Urinary bladder (tissue), 4 donors: ENCODE data around the gene LRRC74B. TPM values are rescaled to one million over a fixed set of nuclear protein-coding genes. Genes with fewer than 3 reads are reported as not detected.

Experiments
- DNase-seq: peaks from one replicate; pipeline ENCODE4 v3.0.0-alpha.2; 2015; ENCODE audit errors: extremely low spot score
- H3K27ac ChIP-seq: one replicate; pipeline ENCODE4 v1.5.1; 2013; ENCODE audit warnings: low read depth, mild to moderate bottlenecking, moderate library complexity
- H3K36me3 ChIP-seq: one replicate; pipeline ENCODE4 v1.6.1; 2013; ENCODE audit warnings: mild to moderate bottlenecking, moderate library complexity; ENCODE audit not compliant: insufficient read depth
- H3K4me1 ChIP-seq: one replicate; pipeline ENCODE4 v1.6.1; 2013; ENCODE audit warnings: mild to moderate bottlenecking, moderate library complexity; ENCODE audit not compliant: insufficient read depth
- H3K4me3 ChIP-seq: one replicate; pipeline ENCODE4 v1.5.1; 2013; ENCODE audit warnings: low read depth, low read length
- WGBS: extraction: QIAGEN DNeasy Blood & Tissue Kit; methylation state at CpG from one replicate; pipeline ENCODE4 v1.1.7; 2013; 5-methylcytosine and 5-hydroxymethylcytosine counted together
- polyA plus RNA-seq: library from polyadenylated mRNA; stranded (reverse); fragments of 200-250 nt; gene quantifications from one replicate; pipeline ENCODE4 v1.2.3, GENCODE V29; 2013
- total RNA-seq: library from RNA; depleted of rRNA; stranded (reverse); fragments of >200 nt; gene quantifications from one replicate; pipeline ENCODE4 v1.2.3, GENCODE V29; 2014
- donor health status: healthy with polysubstance abuse.
- donor health status: healthy.

Gene LRRC74B
- total and polyA plus RNA-seq, 2 donors: not detected

GRCh38 chr22:21009638-21010425 lies 35.9 kb upstream of the LRRC74B start:
- Histone ChIP-seq H3K4me3 (no peak overlapping the region), H3K4me1 (no peaks in the 10 kb centered on the region), H3K27ac (no peak overlapping the region), H3K36me3 (no peaks in the 10 kb centered on the region)
- no peak for DNase-seq
- 51% methylated on average over 10 of the region's 10 CpGs for WGBS

GRCh38 chr22:21010426-21011113 lies 35.2 kb upstream of the LRRC74B start:
- Histone ChIP-seq H3K36me3 (no peaks in the 10 kb centered on the region), H3K4me3 (no peak overlapping the region), H3K4me1 (no peaks in the 10 kb centered on the region), H3K27ac (no peak overlapping the region)
- no peak for DNase-seq
- WGBS: 88% methylated on average over 3 of the region's 3 CpGs

GRCh38 chr22:21012446-21013407 lies 33.0 kb upstream of the LRRC74B start:
- H3K36me3 ChIP-seq: no peaks in the 10 kb centered on the region
- no peaks in the 10 kb centered on the region for H3K4me1 ChIP-seq
- no peak for DNase-seq
- WGBS: 82% methylated on average over 14 of the region's 14 CpGs
- H3K4me3 ChIP-seq: no peak overlapping the region
- no peak overlapping the region for H3K27ac ChIP-seq

- 10% methylated on average over 24 of the region's 24 CpGs for WGBS
- Histone ChIP-seq H3K27ac (no peak overlapping the region), H3K4me1 (no peaks in the 10 kb centered on the region), H3K36me3 (no peaks in the 10 kb centered on the region), H3K4me3 (peak overlapping the region; percentile 6)
- DNase-seq: no peak
Observed at GRCh38 chr22:21013657-21014201, 32.0 kb upstream of the LRRC74B start.

GRCh38 chr22:21014202-21014725 lies 31.5 kb upstream of the LRRC74B start:
- no peak overlapping the region for H3K27ac ChIP-seq
- peak; percentile 72 for DNase-seq
- 1% methylated on average over 40 of the region's 40 CpGs for whole genome bisulfite sequencing
- H3K36me3 ChIP-seq: no peaks in the 10 kb centered on the region
- H3K4me3 ChIP-seq: peak overlapping the region; percentile 6
- no peaks in the 10 kb centered on the region for H3K4me1 ChIP-seq

GRCh38 chr22:21014726-21015465 lies 30.9 kb upstream of the LRRC74B start, which contains the start of gene P2RX6:
P2RX6 (plus strand) TSS chr22:21015165; CDS start chr22:21015175, 10 bp downstream.
- peak within 1 kb of the TSS; percentile 6 for H3K4me3 ChIP-seq
- H3K27ac ChIP-seq: no peak within 1 kb of the TSS
- no peaks in the 10 kb centered on the region for H3K36me3 ChIP-seq
- no peaks in the 10 kb centered on the region for H3K4me1 ChIP-seq
- no peak for DNase-seq
- 20% methylated on average over 12 of the region's 12 CpGs for WGBS

GRCh38 chr22:21015466-21016006 lies 30.2 kb upstream of the LRRC74B start:
- WGBS: 58% methylated on average over 10 of the region's 10 CpGs
- H3K4me1 ChIP-seq: no peaks in the 10 kb centered on the region
- no peak overlapping the region for H3K27ac ChIP-seq
- no peaks in the 10 kb centered on the region for H3K36me3 ChIP-seq
- no peak overlapping the region for H3K4me3 ChIP-seq
- no peak for DNase-seq

GRCh38 chr22:21016644-21017420 lies 28.9 kb upstream of the LRRC74B start:
- WGBS: 85% methylated on average over 13 of the region's 13 CpGs
- no peaks in the 10 kb centered on the region for H3K4me1 ChIP-seq
- no peaks in the 10 kb centered on the region for H3K36me3 ChIP-seq
- H3K27ac ChIP-seq: no peak overlapping the region
- no peak for DNase-seq
- H3K4me3 ChIP-seq: no peak overlapping the region

GRCh38 chr22:21018314-21018713 lies 27.4 kb upstream of the LRRC74B start:
- no peak overlapping the region for H3K27ac ChIP-seq
- no peak for DNase-seq
- H3K4me3 ChIP-seq: no peak overlapping the region
- H3K36me3 ChIP-seq: no peaks in the 10 kb centered on the region
- WGBS: 96% methylated on average over 4 of the region's 4 CpGs
- no peaks in the 10 kb centered on the region for H3K4me1 ChIP-seq

GRCh38 chr22:21020802-21021429 lies 24.8 kb upstream of the LRRC74B start:
- DNase-seq: no peak
- 65% methylated on average over 7 of the region's 7 CpGs for WGBS
- H3K4me3 ChIP-seq: no peak overlapping the region
- no peaks in the 10 kb centered on the region for H3K36me3 ChIP-seq
- H3K27ac ChIP-seq: no peak overlapping the region
- no peaks in the 10 kb centered on the region for H3K4me1 ChIP-seq

- no peaks in the 10 kb centered on the region for H3K36me3 ChIP-seq
- WGBS: 72% methylated on average over 10 of the region's 10 CpGs
- no peak overlapping the region for H3K27ac ChIP-seq
- no peaks in the 10 kb centered on the region for H3K4me1 ChIP-seq
- no peak overlapping the region for H3K4me3 ChIP-seq
- no peak for DNase-seq
Observed at GRCh38 chr22:21022507-21022906, 23.2 kb upstream of the LRRC74B start.
